Measurements from ENCODE around the gene PPFIA1.
"Not testable (repeated sequence)": the region's sequence is repeated elsewhere in the genome, so short reads cannot be mapped to it uniquely, and the experiment has no call there.

Gene PPFIA1

GRCh38 chr11:70251659-70252321 is 18.7 kb upstream of the PPFIA1 start:
- no peak overlapping the region for H3K4me3 ChIP-seq (ENCODE audit: low read depth in 1 of 2, low read length in 1 of 2)
- H3K36me3 ChIP-seq, result no peaks in the 10 kb centered on the region
- H3K9me3 ChIP-seq, result no peaks in the 10 kb centered on the region
- H3K27me3 ChIP-seq, result peaks cover 4% of the 10 kb centered on the region
- no peak for TF ChIP-seq CTCF (IDR thresholded peaks at IDR 0.05)
- H3K27ac ChIP-seq, result no peak overlapping the region
- H3K4me1 ChIP-seq (ENCODE audit: control insufficient read depth in 1 of 2, insufficient read depth in 1 of 2, low read depth in 1 of 2, low read length in 1 of 2), result no peaks in the 10 kb centered on the region

GRCh38 chr11:70252844-70253243 is 17.6 kb upstream of the PPFIA1 start:
- Histone ChIP-seq H3K4me3 (ENCODE audit: low read depth in 1 of 2, low read length in 1 of 2) (no peak overlapping the region), H3K9me3 (no peaks in the 10 kb centered on the region), H3K36me3 (no peaks in the 10 kb centered on the region), H3K27me3 (peaks cover 4% of the 10 kb centered on the region), H3K4me1 (ENCODE audit: control insufficient read depth in 1 of 2, insufficient read depth in 1 of 2, low read depth in 1 of 2, low read length in 1 of 2) (peaks cover 0 to 6% of the 10 kb centered on the region in 2 experiments), H3K27ac (no peak overlapping the region)
- no peak for TF ChIP-seq CTCF (IDR thresholded peaks at IDR 0.05)

GRCh38 chr11:70255477-70256116 is 14.9 kb upstream of the PPFIA1 start:
- Histone ChIP-seq H3K27ac (no peak overlapping the region), H3K36me3 (no peaks in the 10 kb centered on the region), H3K4me3 (ENCODE audit: low read depth in 1 of 2, low read length in 1 of 2) (no peak overlapping the region), H3K4me1 (ENCODE audit: control insufficient read depth in 1 of 2, insufficient read depth in 1 of 2, low read depth in 1 of 2, low read length in 1 of 2) (peaks cover 20 to 33% of the 10 kb centered on the region in 2 experiments), H3K9me3 (no peaks in the 10 kb centered on the region), H3K27me3 (no peaks in the 10 kb centered on the region)
- TF ChIP-seq CTCF (IDR thresholded peaks at IDR 0.05), result no peak

- Histone ChIP-seq H3K4me1 (ENCODE audit: control insufficient read depth in 1 of 2, insufficient read depth in 1 of 2, low read depth in 1 of 2, low read length in 1 of 2) (peaks cover 20 to 39% of the 10 kb centered on the region in 2 experiments), H3K4me3 (ENCODE audit: low read depth in 1 of 2, low read length in 1 of 2) (peak overlapping the region in 1 of 2 experiments; percentile 30), H3K27ac (peak overlapping the region; percentile 81)
- H3K9me3 ChIP-seq, H3K36me3 ChIP-seq, H3K27me3 ChIP-seq: not testable (repeated sequence)
Observed at GRCh38 chr11:70259077-70259476, 11.4 kb upstream of the PPFIA1 start.

- Histone ChIP-seq H3K4me1 (ENCODE audit: control insufficient read depth in 1 of 2, insufficient read depth in 1 of 2, low read depth in 1 of 2, low read length in 1 of 2) (peaks cover 20 to 32% of the 10 kb centered on the region in 2 experiments), H3K36me3 (no peaks in the 10 kb centered on the region), H3K4me3 (ENCODE audit: low read depth in 1 of 2, low read length in 1 of 2) (no peak overlapping the region), H3K27ac (no peak overlapping the region), H3K27me3 (peaks cover 46% of the 10 kb centered on the region), H3K9me3 (no peaks in the 10 kb centered on the region)
- no peak for TF ChIP-seq CTCF (IDR thresholded peaks at IDR 0.05)
Observed at GRCh38 chr11:70262951-70263350, 7.5 kb upstream of the PPFIA1 start.

GRCh38 chr11:70263363-70263762 is 7.1 kb upstream of the PPFIA1 start:
- Histone ChIP-seq H3K9me3 (no peaks in the 10 kb centered on the region), H3K4me1 (ENCODE audit: control insufficient read depth in 1 of 2, insufficient read depth in 1 of 2, low read depth in 1 of 2, low read length in 1 of 2) (peaks cover 17 to 28% of the 10 kb centered on the region in 2 experiments), H3K36me3 (no peaks in the 10 kb centered on the region), H3K27me3 (peaks cover 50% of the 10 kb centered on the region), H3K27ac (no peak overlapping the region), H3K4me3 (ENCODE audit: low read depth in 1 of 2, low read length in 1 of 2) (no peak overlapping the region)
- TF ChIP-seq CTCF (IDR thresholded peaks at IDR 0.05), result no peak
